Astrocyte (in vitro differentiated cells and primary cell): ENCODE measurements around the gene RBPMS2. TPM values are rescaled to one million over a fixed set of nuclear protein-coding genes. Genes with fewer than 3 reads are reported as not detected.

Experiments used
- DNase-seq: peaks from one replicate; pipeline ENCODE4 v3.0.0-alpha.2; 2010; ENCODE audit warnings: low read depth
- FAIRE-seq: peaks from 2 replicates; lab custom pipeline; 2011; peaks lifted over from hg19 to GRCh38; lab: Jason Lieb, UNC
- H2AFZ ChIP-seq: 2 replicates; pipeline ENCODE4 v1.6.0; 2012; ENCODE audit warnings: low read depth, low read length, inconsistent platforms
- H3K27ac ChIP-seq: 2 replicates; pipeline ENCODE4 v1.5.1; 2011; ENCODE audit warnings: low read depth, low read length, inconsistent platforms
- H3K27me3 ChIP-seq: 2 replicates; pipeline ENCODE4 v1.6.0; 2011; ENCODE audit warnings: low read length, inconsistent platforms; ENCODE audit not compliant: insufficient read depth
- H3K36me3 ChIP-seq: 2 replicates; pipeline ENCODE4 v1.5.1; 2011; ENCODE audit warnings: low read length, inconsistent platforms; ENCODE audit not compliant: insufficient read depth
- H3K4me1 ChIP-seq: 2 replicates; pipeline ENCODE4 v1.5.1; 2011; ENCODE audit warnings: low read length, inconsistent platforms; ENCODE audit not compliant: insufficient read depth
- H3K4me2 ChIP-seq: 2 replicates; pipeline ENCODE4 v1.6.0; 2012; ENCODE audit warnings: low read length, inconsistent platforms
- H3K4me3 ChIP-seq: 2 replicates; pipeline ENCODE4 v1.5.1; 2011; ENCODE audit warnings: low read depth, mild to moderate bottlenecking, low read length, inconsistent platforms; ENCODE audit not compliant: insufficient read depth
- H3K79me2 ChIP-seq: 2 replicates; pipeline ENCODE4 v1.6.0; 2012; ENCODE audit warnings: mild to moderate bottlenecking, low read length, inconsistent platforms; ENCODE audit not compliant: insufficient read depth
- H3K9ac ChIP-seq: 2 replicates; pipeline ENCODE4 v1.6.0; 2012; ENCODE audit warnings: mild to moderate bottlenecking, low read length, inconsistent platforms
- H3K9me3 ChIP-seq: 2 replicates; pipeline ENCODE4 v1.5.1; 2012; ENCODE audit warnings: low read depth, mild to moderate bottlenecking, low read length, inconsistent platforms; ENCODE audit not compliant: insufficient read depth
- H4K20me1 ChIP-seq: 2 replicates; pipeline ENCODE4 v1.6.0; 2012; ENCODE audit warnings: low read length, inconsistent platforms; ENCODE audit not compliant: insufficient read depth
- H3K27ac Mint-ChIP-seq: one replicate; pipeline ENCODE4 v1.8.0; 2021; ENCODE audit warnings: mild to moderate bottlenecking, mixed read lengths; ENCODE audit not compliant: unreplicated experiment
- H3K27me3 Mint-ChIP-seq: one replicate; pipeline ENCODE4 v1.8.0; 2021; ENCODE audit warnings: low read depth, mixed read lengths; ENCODE audit not compliant: unreplicated experiment
- H3K36me3 Mint-ChIP-seq: one replicate; pipeline ENCODE4 v1.8.0; 2021; ENCODE audit warnings: low read depth, mixed read lengths; ENCODE audit not compliant: unreplicated experiment
- H3K4me1 Mint-ChIP-seq: one replicate; pipeline ENCODE4 v1.8.0; 2021; ENCODE audit warnings: low read depth, mixed read lengths; ENCODE audit not compliant: unreplicated experiment
- H3K4me3 Mint-ChIP-seq: one replicate; pipeline ENCODE4 v1.8.0; 2021; ENCODE audit warnings: mild to moderate bottlenecking, moderate library complexity, mixed read lengths; ENCODE audit not compliant: unreplicated experiment
- H3K9me3 Mint-ChIP-seq: one replicate; pipeline ENCODE4 v1.8.0; 2021; ENCODE audit warnings: mild to moderate bottlenecking, mixed read lengths; ENCODE audit not compliant: unreplicated experiment
- CTCF ChIP-seq: IDR thresholded peaks from 2 replicates; pipeline ENCODE4 v1.5.1; 2011; ENCODE audit warnings: low read depth, mild to moderate bottlenecking, inconsistent platforms, low read length, moderate library complexity; ENCODE audit not compliant: insufficient read depth
- EZH2 ChIP-seq: IDR thresholded peaks from 2 replicates; pipeline ENCODE4 v1.6.1; 2012; ENCODE audit warnings: mild to moderate bottlenecking, low read length, inconsistent platforms; ENCODE audit not compliant: insufficient read depth
- total RNA-seq: library from RNA; stranded (reverse); gene quantifications from 2 replicates; pipeline ENCODE4 v1.2.1, GENCODE V29; 2021

RBPMS2 gene
- total RNA-seq, 1 donor from 2014 or later: 10.6 TPM

GRCh38 chr15:64770626-64771025, 4.8 kb downstream of the RBPMS2 start:
- no peak overlapping the region for H3K27ac ChIP-seq
- no peak for DNase-seq
- H3K36me3 ChIP-seq: no peaks in the 10 kb centered on the region
- peaks cover 2% of the 10 kb centered on the region for H3K4me1 Mint-ChIP-seq
- H3K27ac Mint-ChIP-seq: no peak overlapping the region
- H3K9ac ChIP-seq: no peak overlapping the region
- no peaks in the 10 kb centered on the region for H3K9me3 Mint-ChIP-seq
- H3K79me2 ChIP-seq: no peaks in the 10 kb centered on the region
- H3K9me3 ChIP-seq: no peaks in the 10 kb centered on the region
- no peaks in the 10 kb centered on the region for H4K20me1 ChIP-seq
- no peak for FAIRE-seq
- H2AFZ ChIP-seq: no peak overlapping the region
- peaks cover 4% of the 10 kb centered on the region for H3K27me3 ChIP-seq
- peaks cover 3% of the 10 kb centered on the region for H3K27me3 Mint-ChIP-seq
- no peak overlapping the region for H3K4me2 ChIP-seq
- no peaks in the 10 kb centered on the region for H3K4me1 ChIP-seq
- TF ChIP-seq EZH2 (no peak), CTCF (no peak)
- H3K4me3 Mint-ChIP-seq: no peak overlapping the region
- no peak overlapping the region for H3K4me3 ChIP-seq
- no peaks in the 10 kb centered on the region for H3K36me3 Mint-ChIP-seq

- H3K79me2 ChIP-seq: no peaks in the 10 kb centered on the region
- no peak overlapping the region for H3K27ac Mint-ChIP-seq
Measured at GRCh38 chr15:64767203-64767602, 8.2 kb downstream of the RBPMS2 start.

More at GRCh38 chr15:64767203-64767602, 8.2 kb downstream of the RBPMS2 start:
- Mint-ChIP-seq H3K4me1 (no peaks in the 10 kb centered on the region), H3K27me3 (no peaks in the 10 kb centered on the region), H3K36me3 (peaks cover 4% of the 10 kb centered on the region), H3K4me3 (no peak overlapping the region), H3K9me3 (no peaks in the 10 kb centered on the region)
- no peak overlapping the region for H3K27ac ChIP-seq
- TF ChIP-seq CTCF (no peak), EZH2 (no peak)
- DNase-seq (no peak), FAIRE-seq (no peak)
- H3K27me3 ChIP-seq: no peaks in the 10 kb centered on the region
- H3K9me3 ChIP-seq: no peaks in the 10 kb centered on the region
- H4K20me1 ChIP-seq: no peaks in the 10 kb centered on the region
- H3K36me3 ChIP-seq: no peaks in the 10 kb centered on the region
- H3K9ac ChIP-seq: no peak overlapping the region
- no peaks in the 10 kb centered on the region for H3K4me1 ChIP-seq
- no peak overlapping the region for H3K4me3 ChIP-seq
- no peak overlapping the region for H3K4me2 ChIP-seq
- no peak overlapping the region for H2AFZ ChIP-seq
